WERI-Rb-1 (cell line): Measurements from ENCODE around the gene MAN1B1.

Experiments
- DNase-seq: peaks from one replicate; pipeline ENCODE4 v3.0.0-alpha.2; 2020
- H3K27ac ChIP-seq: fragments of 250-450 bp; sonication (Bioruptor Pico); 2 replicates; pipeline ENCODE4 v1.5.1; 2020; ENCODE audit warnings: mild to moderate bottlenecking, moderate library complexity
- H3K27me3 ChIP-seq: fragments of 250-450 bp; sonication (Bioruptor Pico); 2 replicates; pipeline ENCODE4 v1.5.1; 2021; ENCODE audit warnings: mild to moderate bottlenecking, low read depth, moderate library complexity; ENCODE audit not compliant: insufficient read depth, severe bottlenecking
- H3K36me3 ChIP-seq: fragments of 250-450 bp; sonication (Bioruptor Pico); 2 replicates; pipeline ENCODE4 v1.5.1; 2020; ENCODE audit warnings: mild to moderate bottlenecking, moderate library complexity
- H3K4me3 ChIP-seq: 2 replicates; pipeline ENCODE4 v1.5.1; 2011; ENCODE audit warnings: low read depth, mild to moderate bottlenecking, control low read depth, low read length
- H3K9me3 ChIP-seq: fragments of 250-450 bp; sonication (Bioruptor Pico); 2 replicates; pipeline ENCODE4 v1.5.1; 2021; ENCODE audit warnings: mild to moderate bottlenecking, moderate library complexity; ENCODE audit not compliant: severe bottlenecking
- TF ChIP-seq, protein P1 (sequence below): IDR thresholded peaks from 2 replicates; pipeline ENCODE4 v1.5.1; 2011; ENCODE audit warnings: low read depth, mild to moderate bottlenecking, control low read depth, inconsistent platforms, low read length

The MAN1B1 gene

DNA sequence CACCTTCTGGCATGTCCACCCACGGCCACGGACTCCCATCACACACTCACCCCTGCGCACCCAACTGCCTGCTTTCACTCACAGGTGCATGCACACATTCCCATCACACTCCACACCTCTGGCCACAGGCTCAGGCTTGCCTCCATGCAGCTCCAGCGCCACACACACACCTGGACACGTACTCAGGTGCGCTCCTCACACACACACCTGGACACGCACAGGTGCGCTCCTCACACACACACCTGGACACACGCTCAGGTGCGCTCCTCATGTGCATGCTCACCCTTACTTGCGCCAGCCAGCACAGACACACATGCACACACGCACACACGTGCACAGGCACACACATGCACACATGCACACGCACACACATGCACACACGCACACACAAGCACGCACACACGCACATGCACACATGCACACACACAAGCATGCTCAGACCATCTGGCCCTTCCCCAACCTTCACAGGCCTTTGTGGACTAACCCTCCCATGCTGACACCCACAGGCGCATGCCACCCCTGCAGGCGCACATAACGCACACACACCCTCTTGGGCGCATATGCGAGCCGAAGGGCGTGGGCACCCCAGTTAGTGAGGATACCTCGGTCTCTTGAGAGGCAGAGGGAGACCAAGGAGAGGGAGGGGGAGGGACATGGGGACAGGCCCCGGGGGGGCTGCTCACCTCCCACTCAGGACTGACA, 60.5 kb downstream of the MAN1B1 start:
- H3K4me3 ChIP-seq: no peak overlapping the region
- no peaks in the 10 kb centered on the region for H3K9me3 ChIP-seq
- H3K36me3 ChIP-seq: no peaks in the 10 kb centered on the region
- H3K27ac ChIP-seq: no peak overlapping the region
- TF ChIP-seq, protein P1, sequence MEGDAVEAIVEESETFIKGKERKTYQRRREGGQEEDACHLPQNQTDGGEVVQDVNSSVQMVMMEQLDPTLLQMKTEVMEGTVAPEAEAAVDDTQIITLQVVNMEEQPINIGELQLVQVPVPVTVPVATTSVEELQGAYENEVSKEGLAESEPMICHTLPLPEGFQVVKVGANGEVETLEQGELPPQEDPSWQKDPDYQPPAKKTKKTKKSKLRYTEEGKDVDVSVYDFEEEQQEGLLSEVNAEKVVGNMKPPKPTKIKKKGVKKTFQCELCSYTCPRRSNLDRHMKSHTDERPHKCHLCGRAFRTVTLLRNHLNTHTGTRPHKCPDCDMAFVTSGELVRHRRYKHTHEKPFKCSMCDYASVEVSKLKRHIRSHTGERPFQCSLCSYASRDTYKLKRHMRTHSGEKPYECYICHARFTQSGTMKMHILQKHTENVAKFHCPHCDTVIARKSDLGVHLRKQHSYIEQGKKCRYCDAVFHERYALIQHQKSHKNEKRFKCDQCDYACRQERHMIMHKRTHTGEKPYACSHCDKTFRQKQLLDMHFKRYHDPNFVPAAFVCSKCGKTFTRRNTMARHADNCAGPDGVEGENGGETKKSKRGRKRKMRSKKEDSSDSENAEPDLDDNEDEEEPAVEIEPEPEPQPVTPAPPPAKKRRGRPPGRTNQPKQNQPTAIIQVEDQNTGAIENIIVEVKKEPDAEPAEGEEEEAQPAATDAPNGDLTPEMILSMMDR: no peak
- no peak for DNase-seq
- H3K27me3 ChIP-seq: no peaks in the 10 kb centered on the region

DNA sequence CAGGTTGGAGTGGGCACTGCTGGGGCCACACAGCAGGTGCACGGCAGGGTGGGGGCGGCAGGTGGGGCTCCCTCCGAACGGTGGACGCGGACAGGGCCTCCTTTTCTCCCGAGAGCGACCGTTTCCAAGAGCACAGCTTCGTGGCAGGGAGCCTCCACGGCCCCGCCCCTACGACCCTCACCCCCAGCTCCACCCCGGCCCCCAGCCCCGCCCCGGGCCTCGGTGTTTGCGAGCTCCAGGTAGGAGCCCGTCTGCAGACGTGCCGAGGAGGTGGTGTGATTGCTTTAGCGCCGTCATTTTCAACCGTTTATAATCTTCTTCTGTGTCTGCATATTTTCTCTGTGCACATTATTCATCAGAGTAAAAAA, 61.0 kb downstream of the MAN1B1 start:
- no peak for DNase-seq
- no peaks in the 10 kb centered on the region for H3K27me3 ChIP-seq
- H3K4me3 ChIP-seq: no peak overlapping the region
- TF ChIP-seq, protein P1: no peak
- H3K36me3 ChIP-seq: no peaks in the 10 kb centered on the region
- H3K27ac ChIP-seq: no peak overlapping the region
- H3K9me3 ChIP-seq: no peaks in the 10 kb centered on the region

DNA sequence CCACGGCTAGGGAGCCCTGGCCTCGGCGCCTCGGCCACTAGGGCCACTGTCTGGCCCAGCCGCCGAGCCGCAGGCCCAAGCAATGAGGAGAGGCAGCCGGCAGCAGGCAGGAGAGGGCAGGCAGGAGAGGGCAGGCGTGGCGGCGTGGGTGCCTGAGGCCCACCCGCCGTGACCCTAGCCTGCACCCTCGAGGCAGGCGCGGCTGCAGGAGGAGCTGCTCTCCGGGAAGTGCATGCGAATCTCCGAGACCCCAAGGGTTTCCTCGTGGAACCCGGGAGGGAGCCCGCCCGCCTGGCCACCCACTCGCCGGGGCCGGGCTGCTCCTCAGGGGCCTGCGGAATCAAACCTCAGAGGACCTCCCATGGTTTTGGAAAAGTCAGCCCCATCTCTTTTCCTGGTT, 61.5 kb downstream of the MAN1B1 start:
- no peaks in the 10 kb centered on the region for H3K36me3 ChIP-seq
- H3K27ac ChIP-seq: no peak overlapping the region
- TF ChIP-seq, protein P1: no peak
- H3K9me3 ChIP-seq: no peaks in the 10 kb centered on the region
- no peaks in the 10 kb centered on the region for H3K27me3 ChIP-seq
- no peak for DNase-seq
- H3K4me3 ChIP-seq: no peak overlapping the region

DNA sequence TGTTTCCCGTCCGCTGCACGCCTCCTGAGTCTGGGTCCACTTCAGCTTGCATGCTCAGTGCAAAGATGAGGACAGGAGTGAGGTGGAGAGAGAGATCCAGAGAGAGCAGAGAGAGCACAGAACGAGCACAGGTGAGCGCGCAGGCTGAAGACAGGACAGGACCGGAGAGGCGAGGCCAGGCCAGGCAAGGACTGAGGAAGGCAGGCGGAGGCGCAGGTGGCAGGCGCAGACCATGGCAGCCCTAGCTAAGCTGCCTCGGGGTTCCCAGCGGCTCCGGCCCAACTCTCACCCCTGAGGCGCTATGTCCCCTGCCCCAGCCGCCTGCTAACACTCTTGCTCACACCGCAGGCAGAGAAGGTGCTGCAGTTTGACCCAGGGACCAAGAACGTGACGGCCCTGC, 61.9 kb downstream of the MAN1B1 start:
- H3K4me3 ChIP-seq: no peak overlapping the region
- TF ChIP-seq, protein P1: no peak
- H3K27me3 ChIP-seq: no peaks in the 10 kb centered on the region
- no peak overlapping the region for H3K27ac ChIP-seq
- H3K36me3 ChIP-seq: no peaks in the 10 kb centered on the region
- H3K9me3 ChIP-seq: no peaks in the 10 kb centered on the region
- no peak for DNase-seq

DNA sequence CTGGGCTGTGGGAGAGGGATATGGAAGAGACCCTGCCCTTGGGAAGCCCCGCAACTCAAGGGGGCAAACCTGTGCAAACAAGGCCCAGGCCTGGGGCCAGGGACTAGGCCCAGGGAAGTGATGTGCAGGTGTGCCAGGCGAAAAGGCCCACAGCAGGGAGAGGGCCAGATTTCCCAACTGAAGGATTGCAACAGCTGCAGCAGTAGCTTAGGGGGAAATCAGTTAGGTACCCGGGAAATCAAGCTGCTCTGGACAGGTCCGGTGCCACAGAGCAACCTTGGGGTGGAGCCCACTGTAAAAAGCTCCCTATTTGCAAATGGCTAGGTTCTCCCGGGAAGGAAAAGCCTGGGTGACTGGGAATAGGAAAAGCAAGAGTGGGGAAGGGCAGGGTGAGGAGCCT, 62.6 kb downstream of the MAN1B1 start:
- Histone ChIP-seq H3K27me3 (no peaks in the 10 kb centered on the region), H3K4me3 (no peak overlapping the region), H3K36me3 (no peaks in the 10 kb centered on the region), H3K9me3 (no peaks in the 10 kb centered on the region), H3K27ac (no peak overlapping the region)
- TF ChIP-seq, protein P1: no peak
- no peak for DNase-seq
